ENCODE results near the gene SERPINH1. TPM values are rescaled to one million over a fixed set of nuclear protein-coding genes. Genes with fewer than 3 reads are reported as not detected.

The SERPINH1 gene
- total and polyA plus RNA-seq, 2 of the 13 experiments (the other 11 are each of a cell fraction or from before 2014, with no cell fraction given): 83.6 to 83.8 TPM

DNA sequence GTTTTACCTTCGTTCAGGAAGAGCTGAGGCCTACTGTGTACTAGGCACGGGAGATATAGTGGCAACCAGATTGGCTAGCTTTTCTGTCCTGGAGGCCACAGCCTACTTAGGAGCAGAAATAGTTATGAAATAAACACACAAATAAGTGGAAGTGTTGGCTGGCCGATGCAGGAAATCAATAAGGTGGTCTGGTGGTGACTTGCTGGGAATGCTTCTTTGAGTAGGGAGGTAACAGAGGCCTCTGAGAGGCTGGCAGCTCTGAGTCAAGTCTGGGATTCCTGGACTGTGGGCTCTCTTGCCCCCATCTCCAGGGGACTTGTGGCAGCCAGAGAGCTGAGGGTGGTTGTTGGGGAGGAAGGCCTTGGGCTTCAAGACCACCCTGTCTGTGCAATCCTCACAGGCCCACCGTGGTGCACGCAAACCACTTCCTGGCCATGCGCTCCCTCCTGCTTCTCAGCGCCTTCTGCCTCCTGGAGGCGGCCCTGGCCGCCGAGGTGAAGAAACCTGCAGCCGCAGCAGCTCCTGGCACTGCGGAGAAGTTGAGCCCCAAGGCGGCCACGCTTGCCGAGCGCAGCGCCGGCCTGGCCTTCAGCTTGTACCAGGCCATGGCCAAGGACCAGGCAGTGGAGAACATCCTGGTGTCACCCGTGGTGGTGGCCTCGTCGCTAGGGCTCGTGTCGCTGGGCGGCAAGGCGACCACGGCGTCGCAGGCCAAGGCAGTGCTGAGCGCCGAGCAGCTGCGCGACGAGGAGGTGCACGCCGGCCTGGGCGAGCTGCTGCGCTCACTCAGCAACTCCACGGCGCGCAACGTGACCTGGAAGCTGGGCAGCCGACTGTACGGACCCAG lies 4.1 kb downstream of the SERPINH1 start:
- no peak for FAIRE-seq

More for the DNA sequence above, 4.1 kb downstream of the SERPINH1 start:
- 92% methylated on average over 34 of the region's 43 CpGs for WGBS (ENCODE audit: low lambda C conversion rate)
- intact Hi-C loops (cut with micrococcal nuclease; ENCODE audit: unreplicated experiment) (no loop called here), in situ Hi-C loops (cut with HindIII; ENCODE audit: extremely low pct_ligation_motif_present, low pct_unique_long_range_greater_than_20kb) (no loop called here)
- Histone ChIP-seq H3K4me1 (ENCODE audit: insufficient read depth, low read length) (peaks cover 40% of the 10 kb centered on the region), H3K79me2 (ENCODE audit: insufficient read depth, low read length) (peaks cover 34% of the 10 kb centered on the region), H3K36me3 (replicated peaks in 1 of 2; ENCODE audit: control insufficient read depth in 1 of 2, insufficient read depth in 2 of 2, low read length in 2 of 2) (peaks cover 17 to 33% of the 10 kb centered on the region in 2 experiments), H3K9ac (ENCODE audit: insufficient read depth, low read depth, low read length) (0 out of 2 replicates have a peak overlapping the region, but pooled peaks have one; percentile 0), H4K20me1 (ENCODE audit: insufficient read depth, low read length) (no peaks in the 10 kb centered on the region), H3K9me3 (ENCODE audit: low read length) (no peaks in the 10 kb centered on the region), H3K4me2 (ENCODE audit: low read depth, low read length) (peak overlapping the region; percentile 90), H3K27ac (ENCODE audit: extremely low read length, insufficient read depth, low read length) (peak overlapping the region; percentile 69), H3K27me3 (ENCODE audit: control insufficient read depth in 1 of 2, insufficient read depth in 2 of 2, low read length in 2 of 2) (no peaks in the 10 kb centered on the region; a peak in 1 of 5 replicates), H2AFZ (ENCODE audit: low read length) (no peak overlapping the region), H3K4me3 (replicated peaks in 1 of 3; ENCODE audit: insufficient read depth in 1 of 3, low read depth in 2 of 3, low read length in 3 of 3) (peak overlapping the region; percentile 6 to 24 (median 19); a peak in 2 of 6 replicates)
- no peak for ATAC-seq
- POLR2A ChIA-PET: interaction anchor here (1.1 to 2.7 kb wide), 5 partner anchors 8 to 166 kb away, joined by 3 to 19 read pairs (median 5); no protein-coding TSS in a partner anchor
- TF ChIP-seq ZNF333 (CRISPR knock-in tag; IDR thresholded peaks at IDR 0.05; ENCODE audit: borderline replicate concordance): 0 out of 2 replicates have a peak, but pooled peaks have one; percentile 18
- 0 out of 2 replicates have a peak, but pooled peaks have one; percentile 36 for TF ChIP-seq ZNF253 (CRISPR knock-in tag; IDR thresholded peaks at IDR 0.05; ENCODE audit: borderline replicate concordance)
- TF ChIP-seq ZNF616 (CRISPR knock-in tag; IDR thresholded peaks at IDR 0.05; ENCODE audit: low read depth): no peak
- TF ChIP-seq ZNF614 (CRISPR knock-in tag; IDR thresholded peaks at IDR 0.05; ENCODE audit: borderline replicate concordance): 0 out of 2 replicates have a peak, but pooled peaks have one; percentile 1
- TF ChIP-seq ZNF232 (CRISPR knock-in tag; IDR thresholded peaks at IDR 0.05; ENCODE audit: borderline replicate concordance): no peak
- peak; percentile 95 for TF ChIP-seq AGO1 (IDR thresholded peaks at IDR 0.05; ENCODE audit: low read depth, low read length, poor library complexity, severe bottlenecking)
- TF ChIP-seq RBFOX2 (IDR thresholded peaks at IDR 0.05; ENCODE audit: low read depth, low read length): peak; percentile 65
- TF ChIP-seq ZBTB38 (CRISPR knock-in tag; IDR thresholded peaks at IDR 0.05): peak; percentile 57; the same call in 1 of the 2 replicates
- TF ChIP-seq AGO2 (optimal IDR thresholded peaks at IDR 0.05; ENCODE audit: low read depth, low read length): peak; percentile 75
- TF ChIP-seq AHDC1 (CRISPR knock-in tag; IDR thresholded peaks at IDR 0.05; ENCODE audit: borderline replicate concordance): 0 out of 2 replicates have a peak, but pooled peaks have one; percentile 23
- TF ChIP-seq NFE2L1 (CRISPR knock-in tag; IDR thresholded peaks at IDR 0.05; ENCODE audit: borderline replicate concordance): no peak
- TF ChIP-seq CBX1 (IDR thresholded peaks at IDR 0.05; ENCODE audit: low read depth): no peak
- TF ChIP-seq CENPT (CRISPR knock-in tag; IDR thresholded peaks at IDR 0.05; ENCODE audit: low read depth): 0 out of 2 replicates have a peak, but pooled peaks have one; percentile 30
- TF ChIP-seq ZC3H13 (CRISPR knock-in tag; IDR thresholded peaks at IDR 0.05): 0 out of 2 replicates have a peak, but pooled peaks have one; percentile 18
- peak; percentile 28; the same call in 1 of the 2 replicates for TF ChIP-seq MTA1 (CRISPR knock-in tag; IDR thresholded peaks at IDR 0.05; ENCODE audit: borderline replicate concordance)
- no peak for TF ChIP-seq MATR3 (CRISPR knock-in tag; IDR thresholded peaks at IDR 0.05)
- BruUV-seq (replicated peaks): no TSS peak
- no peak for DNase-seq (ENCODE audit: low spot score)
- CTCF ChIA-PET (ENCODE audit: low intra/inter-chr PET ratio, low total read pairs): interaction anchor here (1.3 kb wide), 1 partner anchor 19 kb away, joined by 3 read pairs; no protein-coding TSS in a partner anchor

All from HepG2 (cell line).